Astrocyte of the hippocampus (primary cell): ENCODE measurements around the gene DNAJC7.

Experiments used
- DNase-seq: peaks from one replicate; pipeline ENCODE4 v3.0.0; 2011; ENCODE audit warnings: low read depth, low spot score

Gene DNAJC7

GRCh38 chr17:41975099-41976083 is 41.8 kb downstream of the DNAJC7 start:
- peak; percentile 60 for DNase-seq

DNA sequence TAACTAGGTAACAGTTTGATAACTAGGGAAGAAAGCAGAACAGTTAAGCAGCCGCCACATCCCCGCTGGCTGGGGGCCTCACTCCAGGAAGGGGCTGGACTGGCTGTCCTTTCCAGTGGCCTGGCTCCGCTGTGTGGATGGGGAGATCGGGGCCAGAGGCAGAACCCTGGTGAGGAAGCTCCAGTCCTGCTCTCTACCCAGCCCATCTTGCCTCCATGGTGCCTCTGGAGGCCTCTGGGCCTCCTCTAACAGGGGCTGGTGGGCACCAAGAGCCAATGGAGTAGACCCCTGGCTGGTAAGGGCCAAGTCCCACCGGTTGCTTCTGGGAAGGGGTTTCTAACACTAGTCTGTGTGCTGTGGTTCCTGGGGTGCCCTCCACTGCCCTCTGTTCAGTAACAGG is 42.6 kb downstream of the DNAJC7 start:
- DNase-seq = no peak

GRCh38 chr17:41974031-41974430 is 43.2 kb downstream of the DNAJC7 start:
- DNase-seq = no peak

- DNase-seq = no peak
Measured at GRCh38 chr17:41973408-41973811, 43.8 kb downstream of the DNAJC7 start.

DNA sequence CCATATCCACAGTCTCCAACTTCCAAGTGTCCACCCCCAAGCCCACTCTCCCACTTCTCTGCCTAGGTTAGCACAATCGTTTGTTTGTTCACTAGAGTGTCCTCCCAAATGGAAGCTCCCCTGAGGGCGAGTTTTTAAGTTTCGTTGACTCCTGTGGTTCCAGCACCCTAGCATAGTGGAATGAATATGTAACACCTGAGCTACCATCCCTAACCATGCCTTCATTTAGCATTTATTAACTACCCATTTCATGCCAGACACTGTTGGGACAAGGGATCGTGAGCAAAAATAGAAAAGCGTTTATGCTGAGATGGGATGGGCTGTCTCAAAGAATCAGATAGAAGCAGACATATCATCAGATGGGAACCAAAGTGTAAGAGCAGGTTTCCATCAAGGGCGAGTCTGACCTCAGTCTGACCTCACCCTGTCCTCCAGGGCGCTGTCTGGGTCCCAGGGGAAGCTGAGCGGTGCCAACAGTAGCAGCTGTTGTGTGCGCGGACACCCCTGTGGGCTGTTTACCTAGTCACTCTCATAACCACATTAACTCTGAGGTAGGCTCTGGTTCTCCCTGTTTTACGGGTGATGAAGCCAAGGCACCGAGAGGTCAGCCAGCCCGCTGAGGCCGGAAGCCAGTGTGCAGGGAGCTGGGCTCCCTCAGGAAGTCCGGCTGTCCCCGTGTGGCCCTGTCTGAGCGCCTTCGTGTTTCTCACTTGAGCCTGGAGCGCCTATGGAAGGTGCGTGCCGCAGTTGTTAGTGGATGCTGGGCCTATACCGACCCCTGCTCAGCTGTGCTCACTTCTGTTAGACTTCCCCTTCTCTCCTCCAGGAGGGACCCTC is 44.5 kb downstream of the DNAJC7 start:
- no peak for DNase-seq

DNA sequence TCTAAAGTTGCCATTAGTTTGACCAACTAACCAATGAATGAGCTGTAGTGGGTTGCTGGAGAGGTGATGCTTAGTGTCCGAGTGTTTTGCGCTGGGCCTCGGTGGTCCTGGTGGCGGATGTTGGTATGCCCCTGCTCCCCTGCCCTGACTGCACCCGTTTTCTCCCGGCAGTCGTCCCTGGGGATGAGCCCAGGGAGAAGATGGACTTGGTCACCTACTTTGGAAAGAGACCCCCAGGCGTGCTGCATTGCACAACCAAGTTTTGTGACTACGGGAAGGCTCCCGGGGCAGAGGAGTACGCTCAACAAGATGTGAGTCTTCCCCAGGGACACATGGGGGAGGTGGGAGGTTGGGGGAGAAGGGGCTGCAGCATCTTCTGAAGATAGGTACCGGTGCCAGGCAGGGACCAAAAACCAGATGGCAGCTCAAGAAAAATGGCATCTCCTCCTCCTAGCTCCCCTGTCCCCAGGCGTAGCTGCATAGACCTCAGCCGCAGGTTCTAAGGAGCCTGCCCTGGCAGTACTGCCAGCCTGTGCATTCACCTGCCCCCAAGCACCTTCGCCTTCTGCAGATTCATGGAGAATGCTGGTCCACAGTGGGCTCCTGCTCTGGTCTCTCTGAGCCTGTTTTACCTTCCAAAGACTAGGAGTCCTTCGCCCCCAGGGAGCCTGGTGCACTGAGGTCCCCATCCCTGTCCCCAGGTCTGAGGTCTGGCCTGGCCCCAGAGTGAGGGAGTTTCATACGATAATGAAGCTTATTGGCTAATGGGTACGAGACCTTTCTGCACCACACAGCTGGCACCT is 45.3 kb downstream of the DNAJC7 start:
- DNase-seq = no peak

DNA sequence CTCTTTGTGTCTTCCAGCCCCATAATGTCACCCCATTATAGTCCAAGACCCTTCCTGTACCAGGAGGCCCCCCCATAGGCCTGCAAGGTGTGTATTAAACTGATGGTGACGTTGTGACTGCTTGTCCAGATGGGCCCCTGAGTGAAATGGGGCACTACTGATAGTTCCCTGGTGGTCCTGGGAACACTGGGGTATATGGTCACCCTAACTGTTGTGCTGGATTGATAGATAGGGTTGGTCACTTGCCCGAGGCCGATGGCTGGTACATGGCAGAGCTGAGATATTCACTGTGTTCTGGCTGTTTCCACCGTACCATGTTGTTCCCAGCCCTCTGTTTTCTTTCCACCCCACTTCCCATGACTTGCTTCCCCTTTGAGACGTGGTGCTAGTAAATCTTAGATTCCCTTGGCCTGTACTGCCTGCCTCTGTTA is 46.3 kb downstream of the DNAJC7 start:
- DNase-seq = no peak

- DNase-seq = no peak
Measured at GRCh38 chr17:41968676-41969075, 48.6 kb downstream of the DNAJC7 start.

- no peak for DNase-seq
Measured at GRCh38 chr17:41967921-41968578, 49.2 kb downstream of the DNAJC7 start.

DNA sequence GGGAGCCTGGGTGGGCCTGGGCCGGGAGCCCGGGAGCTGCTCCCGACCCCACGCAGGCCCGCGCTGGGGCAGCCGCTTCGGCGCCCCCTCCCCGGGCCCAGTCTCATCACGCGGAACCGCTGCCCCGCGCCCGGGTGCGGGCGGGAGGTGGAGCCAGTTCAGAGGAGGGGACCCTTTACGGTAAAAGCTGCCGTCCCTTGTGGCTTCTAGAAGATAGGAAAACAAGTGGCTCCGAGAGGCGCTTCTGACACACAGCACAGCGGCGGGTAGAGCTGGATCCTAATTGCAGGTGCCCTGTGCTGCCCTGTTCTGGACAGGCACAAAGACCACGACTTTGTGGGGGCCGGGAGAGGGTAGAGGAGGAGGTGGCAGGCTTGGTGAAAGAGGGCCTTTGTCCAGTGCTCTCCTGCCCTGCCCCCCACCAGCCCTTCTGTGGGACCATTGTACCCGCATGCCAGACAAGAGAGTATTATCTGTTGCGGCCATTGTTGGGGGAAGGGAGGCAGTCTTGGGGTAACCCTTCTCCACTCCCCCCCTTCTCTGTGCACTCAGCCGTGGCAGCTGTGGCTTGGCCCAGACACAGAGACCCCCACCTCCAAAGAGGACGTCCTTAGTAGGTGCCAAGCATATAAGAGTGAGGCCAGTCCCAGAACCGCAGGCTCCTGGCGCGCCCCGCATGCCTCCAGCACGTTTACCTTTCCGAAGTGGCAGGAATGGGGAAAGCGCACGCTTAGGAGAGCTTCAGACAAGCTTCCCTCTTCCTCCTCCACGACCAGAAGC is 49.9 kb downstream of the DNAJC7 start:
- peak; percentile 32 for DNase-seq

- DNase-seq = peak; percentile 97
Measured at GRCh38 chr17:41966463-41967140, 50.6 kb downstream of the DNAJC7 start, which contains the start of gene CNP. Gene CNP (plus strand): TSS chr17:41966795. CDS start chr17:41966885, 90 bp downstream.

- DNase-seq = peak; percentile 59
Measured at GRCh38 chr17:41965694-41966462, 51.4 kb downstream of the DNAJC7 start.

- DNase-seq = peak; percentile 78
Measured at GRCh38 chr17:41962768-41963434, 54.3 kb downstream of the DNAJC7 start.

GRCh38 chr17:41962111-41962510 is 55.1 kb downstream of the DNAJC7 start:
- DNase-seq = no peak

DNA sequence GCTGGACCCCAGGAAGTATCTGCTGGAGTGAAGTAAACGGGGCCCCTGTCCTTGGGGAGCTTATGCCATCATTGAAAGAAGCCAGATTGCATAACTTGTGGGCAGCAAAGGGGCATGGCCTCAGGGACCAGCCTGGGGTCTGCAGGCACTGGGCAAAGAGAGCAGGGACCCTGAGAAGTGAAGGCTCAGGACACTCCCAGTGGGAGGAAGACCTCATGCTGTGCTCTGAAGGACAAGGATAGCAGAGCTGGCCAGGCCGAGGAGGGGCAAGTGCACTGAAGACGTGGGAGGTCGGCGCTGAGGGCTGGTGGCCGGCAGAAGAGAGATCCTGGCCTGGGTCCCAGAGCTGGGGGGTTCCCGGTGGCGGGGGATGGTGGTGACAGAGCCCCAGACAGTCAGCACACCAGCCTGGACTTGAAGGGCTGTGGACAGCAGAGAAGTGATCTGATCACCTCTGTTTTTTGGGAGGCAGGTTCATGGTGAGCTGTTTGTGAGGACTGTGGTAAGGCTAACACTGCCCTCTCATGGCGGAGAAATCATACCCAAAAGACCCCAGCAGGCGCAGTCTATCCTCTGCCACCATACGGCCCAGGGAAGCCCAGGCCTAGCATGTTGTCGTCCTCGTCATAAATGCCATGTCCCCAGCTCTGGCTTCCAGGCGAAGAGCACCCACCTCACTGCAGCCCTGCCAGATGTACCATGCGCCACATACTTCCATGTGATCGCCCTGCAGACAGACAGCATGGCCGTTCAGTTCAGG is 57.7 kb downstream of the DNAJC7 start:
- DNase-seq = peak; percentile 70

GRCh38 chr17:41959030-41959335 is 58.3 kb downstream of the DNAJC7 start:
- DNase-seq = no peak

DNA sequence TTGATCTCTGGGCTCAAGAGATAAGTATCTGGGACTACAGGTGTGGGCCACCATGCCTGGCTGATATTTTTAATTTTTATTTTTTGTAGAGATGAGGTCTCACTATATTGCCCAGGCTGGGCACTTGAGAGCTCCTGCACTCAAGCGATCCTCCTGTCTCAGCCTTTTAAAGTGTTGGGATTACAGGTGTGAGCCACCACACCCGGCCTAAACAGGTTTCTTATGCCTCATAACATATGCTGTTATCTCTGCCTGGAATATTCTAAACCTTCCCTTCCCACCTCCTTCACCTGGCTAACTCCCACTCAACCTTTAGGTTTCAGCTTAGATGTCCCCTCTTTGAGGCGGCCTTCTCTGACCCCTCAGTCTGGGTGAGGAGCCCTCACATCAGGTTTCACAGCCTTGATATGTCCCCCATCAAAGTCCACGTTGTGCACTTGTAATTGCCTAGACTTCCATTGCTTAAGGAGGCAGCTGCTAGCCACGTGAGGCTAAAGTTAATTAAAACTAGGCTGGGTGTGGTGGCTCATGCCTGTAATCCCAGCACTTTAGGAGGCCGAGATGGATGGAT is 59.3 kb downstream of the DNAJC7 start:
- no peak for DNase-seq
